HEK293 (cell line): ENCODE measurements around the gene CD151.

ENCODE experiments used
- CTCF ChIA-PET: fragments of 350-600 bp; formaldehyde crosslinking; extraction: SDS; loops from one replicate; lab custom pipeline; 2021; ENCODE audit warnings: antibody characterized with exemption; lab: Yijun Ruan, JAX
- POLR2A ChIA-PET: fragments of 300-600 bp; formaldehyde crosslinking; extraction: SDS; loops from one replicate; lab custom pipeline; 2020; ENCODE audit warnings: antibody characterized with exemption, inconsistent platforms; lab: Yijun Ruan, JAX
- H3K27ac ChIP-seq: fragments of 200-500 bp; sonication (Bioruptor generic); 2 replicates; pipeline ENCODE4 v1.5.1; 2014; ENCODE audit warnings: low read depth, low read length, control low read depth, inconsistent platforms; ENCODE audit errors: extremely low read depth
- H3K36me3 ChIP-seq, 2 experiments: fragments of 200-500 bp in 1 of 2; sonication (Bioruptor generic) in 1 of 2; 1 replicate in 1 of 2; 2 replicates in 1 of 2; pipeline ENCODE4 v1.5.1; 2014 to 2017; ENCODE audit warnings: inconsistent platforms in 2 of 2, low read length in 2 of 2; ENCODE audit not compliant: control insufficient read depth in 2 of 2, insufficient read depth in 1 of 2
- H3K4me1 ChIP-seq: fragments of 200-500 bp; sonication (Bioruptor generic); 2 replicates; pipeline ENCODE4 v1.5.1; 2014; ENCODE audit warnings: mild to moderate bottlenecking, low read length, inconsistent platforms; ENCODE audit not compliant: control insufficient read depth, insufficient read depth
- H3K4me3 ChIP-seq: 2 replicates; pipeline ENCODE4 v1.5.1; 2011; ENCODE audit warnings: low read depth, mild to moderate bottlenecking, control low read depth, low read length, moderate library complexity
- H3K9me3 ChIP-seq: fragments of 200-500 bp; sonication (Bioruptor generic); 2 replicates; pipeline ENCODE4 v1.5.1; 2014; ENCODE audit warnings: low read depth, low read length, inconsistent platforms; ENCODE audit not compliant: control insufficient read depth, insufficient read depth
- GFI1B ChIP-seq: fragments of 450-650 bp; formaldehyde crosslinking; IDR thresholded peaks from 2 replicates; pipeline ENCODE4 v1.5.1; 2016; ENCODE audit warnings: missing biosample characterization, missing genetic modification characterization
- GLIS2 ChIP-seq: fragments of 450-650 bp; formaldehyde crosslinking; IDR thresholded peaks from 2 replicates; pipeline ENCODE4 v1.5.1; 2016; ENCODE audit warnings: missing biosample characterization, missing genetic modification characterization
- HIC1 ChIP-seq: fragments of 450-650 bp; formaldehyde crosslinking; IDR thresholded peaks from 2 replicates; pipeline ENCODE4 v1.5.1; 2016; ENCODE audit warnings: missing biosample characterization, missing genetic modification characterization
- KLF8 ChIP-seq: fragments of 450-650 bp; formaldehyde crosslinking; IDR thresholded peaks from 2 replicates; pipeline ENCODE4 v1.5.1; 2016; ENCODE audit warnings: missing biosample characterization, missing genetic modification characterization
- PBX3 ChIP-seq: sonication (generic); formaldehyde crosslinking; IDR thresholded peaks from 2 replicates; pipeline ENCODE4 v1.8.1; 2022; ENCODE audit warnings: mild to moderate bottlenecking, moderate library complexity, missing genetic modification reagents
- SETDB1 ChIP-seq: IDR thresholded peaks from one replicate; pipeline ENCODE4 v1.6.1; 2017; ENCODE audit warnings: mild to moderate bottlenecking, low read length, moderate library complexity, mixed read lengths; ENCODE audit not compliant: insufficient read length
- TSHZ1 ChIP-seq: fragments of 450-650 bp; formaldehyde crosslinking; IDR thresholded peaks from 2 replicates; pipeline ENCODE4 v1.5.1; 2016; ENCODE audit warnings: missing biosample characterization, missing genetic modification characterization, borderline replicate concordance
- YY1 ChIP-seq: fragments of 450-650 bp; formaldehyde crosslinking; IDR thresholded peaks from 2 replicates; pipeline ENCODE4 v1.5.1; 2018; ENCODE audit warnings: missing biosample characterization, missing genetic modification characterization
- ZBTB17 ChIP-seq: fragments of 450-650 bp; formaldehyde crosslinking; IDR thresholded peaks from 2 replicates; pipeline ENCODE4 v1.5.1; 2016; ENCODE audit warnings: missing biosample characterization, missing genetic modification characterization
- ZBTB49 ChIP-seq: fragments of 450-650 bp; formaldehyde crosslinking; IDR thresholded peaks from 2 replicates; pipeline ENCODE4 v1.5.1; 2016; ENCODE audit warnings: missing biosample characterization, missing genetic modification characterization, low read depth
- ZFHX2 ChIP-seq: fragments of 450-650 bp; formaldehyde crosslinking; conservative IDR thresholded peaks from 2 replicates; pipeline ENCODE4 v1.5.1; 2016; ENCODE audit warnings: missing biosample characterization, missing genetic modification characterization
- ZFP69B ChIP-seq: fragments of 450-650 bp; formaldehyde crosslinking; IDR thresholded peaks from 2 replicates; pipeline ENCODE4 v1.5.1; 2016; ENCODE audit warnings: missing biosample characterization, missing genetic modification characterization
- ZNF362 ChIP-seq: fragments of 450-650 bp; formaldehyde crosslinking; IDR thresholded peaks from 2 replicates; pipeline ENCODE4 v1.5.1; 2016; ENCODE audit warnings: missing biosample characterization, missing genetic modification characterization
- ZNF501 ChIP-seq: fragments of 450-650 bp; formaldehyde crosslinking; IDR thresholded peaks from 2 replicates; pipeline ENCODE4 v1.5.1; 2016; ENCODE audit warnings: missing biosample characterization, missing genetic modification characterization
- ZNF530 ChIP-seq: fragments of 450-650 bp; formaldehyde crosslinking; IDR thresholded peaks from 2 replicates; pipeline ENCODE4 v1.5.1; 2016; ENCODE audit warnings: low read depth, missing biosample characterization, missing genetic modification characterization
- ZNF549 ChIP-seq: fragments of 450-650 bp; IDR thresholded peaks from 2 replicates; pipeline ENCODE4 v1.5.1; 2018; ENCODE audit warnings: missing biosample characterization, missing genetic modification characterization, mild to moderate bottlenecking, inconsistent platforms, moderate library complexity
- ZNF639 ChIP-seq: fragments of 450-650 bp; formaldehyde crosslinking; IDR thresholded peaks from 2 replicates; pipeline ENCODE4 v1.5.1; 2016; ENCODE audit warnings: missing biosample characterization, missing genetic modification characterization
- ZNF660 ChIP-seq: fragments of 450-650 bp; IDR thresholded peaks from 2 replicates; pipeline ENCODE4 v1.5.1; 2018; ENCODE audit warnings: missing biosample characterization, mild to moderate bottlenecking, missing genetic modification characterization
- ZNF677 ChIP-seq: fragments of 450-650 bp; IDR thresholded peaks from 2 replicates; pipeline ENCODE4 v1.5.0; 2018; ENCODE audit warnings: missing biosample characterization, mild to moderate bottlenecking, missing genetic modification characterization, moderate library complexity

Gene CD151

GRCh38 chr11:834371-835316 is 1.9 kb downstream of the CD151 start (continued):
- TF ChIP-seq KLF8 (tag by site-specific recombination) (peak; percentile 26), ZBTB49 (no peak), ZBTB17 (tag by site-specific recombination) (0 out of 2 replicates have a peak, but pooled peaks have one; percentile 1), ZNF530 (tag by site-specific recombination) (no peak), ZNF660 (tag by site-specific recombination) (0 out of 2 replicates have a peak, but pooled peaks have one; percentile 35), ZFHX2 (peak; percentile 38; the same call in 1 of the 2 replicates), ZNF362 (tag by site-specific recombination) (0 out of 2 replicates have a peak, but pooled peaks have one; percentile 44), HIC1 (tag by site-specific recombination) (peak; percentile 81), GLIS2 (tag by site-specific recombination) (peak; percentile 76), SETDB1 (no peak), PBX3 (CRISPR knock-in tag) (no peak)

GRCh38 chr11:836274-836673 is 3.5 kb downstream of the CD151 start:
- peaks cover 0 to 63% of the 10 kb centered on the region in 2 experiments; a peak in 1 of 3 replicates for H3K36me3 ChIP-seq
- no peak overlapping the region for H3K27ac ChIP-seq
- no peaks in the 10 kb centered on the region; the same call in 1 of the 2 replicates for H3K4me1 ChIP-seq
- POLR2A ChIA-PET, result interaction anchor here (0.7 to 15.0 kb wide), 5 partner anchors 8 to 354 kb away, joined by 3 to 202 read pairs (median 3); partner anchors contain the start of genes CEND1, CRACR2B and PNPLA2
- no peak overlapping the region for H3K4me3 ChIP-seq
- CTCF ChIA-PET, result no interaction called here
- no peaks in the 10 kb centered on the region for H3K9me3 ChIP-seq
- no peak for TF ChIP-seq TSHZ1 (tag by site-specific recombination)
- TF ChIP-seq GFI1B (tag by site-specific recombination), result no peak
- no peak for TF ChIP-seq ZNF549 (tag by site-specific recombination)
- TF ChIP-seq ZFP69B, result no peak
- no peak for TF ChIP-seq ZNF501 (tag by site-specific recombination)
- TF ChIP-seq ZNF677, result no peak
- TF ChIP-seq YY1 (tag by site-specific recombination), result no peak
- no peak for TF ChIP-seq ZNF639 (tag by site-specific recombination)
